HEK293 (cell line): ENCODE data around the gene SHMT2.

ENCODE experiments used
- SETDB1 ChIP-seq: IDR thresholded peaks from one replicate; pipeline ENCODE4 v1.6.1; 2017; ENCODE audit warnings: mild to moderate bottlenecking, low read length, moderate library complexity, mixed read lengths; ENCODE audit not compliant: insufficient read length
- ZNF211 ChIP-seq: fragments of 450-650 bp; formaldehyde crosslinking; IDR thresholded peaks from 2 replicates; pipeline ENCODE4 v1.5.1; 2016; ENCODE audit warnings: low read depth, missing biosample characterization, missing genetic modification characterization
- ZNF24 ChIP-seq: fragments of 450-650 bp; formaldehyde crosslinking; IDR thresholded peaks from 2 replicates; pipeline ENCODE4 v1.5.1; 2016; ENCODE audit warnings: missing biosample characterization, missing genetic modification characterization
- ZNF280D ChIP-seq: fragments of 450-650 bp; formaldehyde crosslinking; IDR thresholded peaks from 2 replicates; pipeline ENCODE4 v1.5.1; 2016; ENCODE audit warnings: missing biosample characterization, missing genetic modification characterization
- ZNF76 ChIP-seq: fragments of 450-650 bp; formaldehyde crosslinking; IDR thresholded peaks from 2 replicates; pipeline ENCODE4; 2016; ENCODE audit warnings: low read depth, missing biosample characterization, missing genetic modification characterization, borderline replicate concordance
- TF ChIP-seq, protein P1 (sequence below): fragments of 450-650 bp; formaldehyde crosslinking; IDR thresholded peaks from 2 replicates; pipeline ENCODE4 v1.5.1; 2016; ENCODE audit warnings: missing biosample characterization, missing genetic modification characterization
- TF ChIP-seq, protein P2 (sequence below): fragments of 450-650 bp; formaldehyde crosslinking; IDR thresholded peaks from 2 replicates; pipeline ENCODE4 v1.5.1; 2016; ENCODE audit warnings: missing biosample characterization, missing genetic modification characterization

DNA sequence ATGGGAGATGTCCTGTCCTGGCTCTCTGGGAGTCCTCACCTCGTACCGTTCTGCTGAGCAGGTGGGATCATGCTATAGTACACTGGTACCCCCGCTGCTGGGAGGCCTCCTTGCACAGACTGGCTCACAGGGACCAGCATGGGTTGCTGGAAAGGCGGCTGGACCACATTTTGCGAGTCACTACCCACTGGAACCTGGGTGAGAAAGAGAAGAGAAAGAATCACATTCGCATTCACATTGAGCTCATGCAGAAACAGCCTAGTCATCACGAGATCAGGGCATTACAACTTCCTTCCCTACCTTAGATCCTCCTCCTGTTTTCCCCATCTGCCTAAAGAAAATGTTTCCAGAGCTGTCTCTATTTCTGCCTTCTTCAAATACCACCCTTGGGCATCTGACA is 38.8 kb downstream of the SHMT2 start:
- no peak for TF ChIP-seq ZNF211 (tag by site-specific recombination)
- no peak for TF ChIP-seq ZNF24 (tag by site-specific recombination)
- TF ChIP-seq, protein P1, sequence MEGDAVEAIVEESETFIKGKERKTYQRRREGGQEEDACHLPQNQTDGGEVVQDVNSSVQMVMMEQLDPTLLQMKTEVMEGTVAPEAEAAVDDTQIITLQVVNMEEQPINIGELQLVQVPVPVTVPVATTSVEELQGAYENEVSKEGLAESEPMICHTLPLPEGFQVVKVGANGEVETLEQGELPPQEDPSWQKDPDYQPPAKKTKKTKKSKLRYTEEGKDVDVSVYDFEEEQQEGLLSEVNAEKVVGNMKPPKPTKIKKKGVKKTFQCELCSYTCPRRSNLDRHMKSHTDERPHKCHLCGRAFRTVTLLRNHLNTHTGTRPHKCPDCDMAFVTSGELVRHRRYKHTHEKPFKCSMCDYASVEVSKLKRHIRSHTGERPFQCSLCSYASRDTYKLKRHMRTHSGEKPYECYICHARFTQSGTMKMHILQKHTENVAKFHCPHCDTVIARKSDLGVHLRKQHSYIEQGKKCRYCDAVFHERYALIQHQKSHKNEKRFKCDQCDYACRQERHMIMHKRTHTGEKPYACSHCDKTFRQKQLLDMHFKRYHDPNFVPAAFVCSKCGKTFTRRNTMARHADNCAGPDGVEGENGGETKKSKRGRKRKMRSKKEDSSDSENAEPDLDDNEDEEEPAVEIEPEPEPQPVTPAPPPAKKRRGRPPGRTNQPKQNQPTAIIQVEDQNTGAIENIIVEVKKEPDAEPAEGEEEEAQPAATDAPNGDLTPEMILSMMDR, result no peak
- TF ChIP-seq ZNF76 (tag by site-specific recombination), result no peak
- no peak for TF ChIP-seq ZNF280D (tag by site-specific recombination)
- TF ChIP-seq, protein P2, sequence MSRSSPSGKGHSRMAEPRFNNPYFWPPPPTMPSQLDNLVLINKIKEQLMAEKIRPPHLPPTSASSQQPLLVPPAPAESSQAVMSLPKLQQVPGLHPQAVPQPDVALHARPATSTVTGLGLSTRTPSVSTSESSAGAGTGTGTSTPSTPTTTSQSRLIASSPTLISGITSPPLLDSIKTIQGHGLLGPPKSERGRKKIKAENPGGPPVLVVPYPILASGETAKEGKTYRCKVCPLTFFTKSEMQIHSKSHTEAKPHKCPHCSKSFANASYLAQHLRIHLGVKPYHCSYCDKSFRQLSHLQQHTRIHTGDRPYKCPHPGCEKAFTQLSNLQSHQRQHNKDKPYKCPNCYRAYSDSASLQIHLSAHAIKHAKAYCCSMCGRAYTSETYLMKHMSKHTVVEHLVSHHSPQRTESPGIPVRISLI (tag by site-specific recombination), result no peak
- TF ChIP-seq SETDB1, result no peak
